Keratinocyte (primary cell): Measurements from ENCODE around the gene KRI1. TPM values are rescaled to one million over a fixed set of nuclear protein-coding genes. Genes with fewer than 3 reads are reported as not detected.

ENCODE experiments used
- DNase-seq: peaks from one replicate; pipeline ENCODE4 v3.0.0-alpha.2; 2011; ENCODE audit warnings: low read depth, missing footprints, low spot score
- FAIRE-seq: peaks from 2 replicates; lab custom pipeline; 2011; peaks lifted over from hg19 to GRCh38; lab: Jason Lieb, UNC
- H2AFZ ChIP-seq: 2 replicates; pipeline ENCODE4 v1.6.0; 2012; ENCODE audit warnings: low read length, control low read depth, inconsistent platforms; ENCODE audit not compliant: control insufficient read depth
- H3K27ac ChIP-seq: 2 replicates; pipeline ENCODE4 v1.5.1; 2011; ENCODE audit warnings: low read length; ENCODE audit not compliant: control insufficient read depth, insufficient read depth
- H3K27me3 ChIP-seq: 3 replicates; pipeline ENCODE4 v1.6.0; 2011; ENCODE audit warnings: low read length; ENCODE audit not compliant: control insufficient read depth, insufficient read depth; ENCODE audit errors: extremely low read depth
- H3K36me3 ChIP-seq, 2 experiments: 2 replicates in 1 of 2; 3 replicates in 1 of 2; pipeline ENCODE4 v1.5.1; 2011; ENCODE audit warnings: low read length in 2 of 2, mild to moderate bottlenecking in 1 of 2; ENCODE audit not compliant: control insufficient read depth in 2 of 2, insufficient read depth in 2 of 2; ENCODE audit errors: extremely low read depth in 1 of 2
- H3K4me1 ChIP-seq: 3 replicates; pipeline ENCODE4 v1.5.1; 2011; ENCODE audit warnings: low read length; ENCODE audit not compliant: control insufficient read depth, insufficient read depth; ENCODE audit errors: extremely low read depth
- H3K4me2 ChIP-seq: 3 replicates; pipeline ENCODE4 v1.6.0; 2011; ENCODE audit warnings: low read depth, low read length; ENCODE audit not compliant: control insufficient read depth, insufficient read depth; ENCODE audit errors: extremely low read depth
- H3K4me3 ChIP-seq, 3 experiments: fragments of 200-600 bp in 1 of 3; sonication (generic) in 1 of 3; 2 replicates in 2 of 3; 3 replicates in 1 of 3; pipeline ENCODE4 v1.5.1; 2011 to 2016; ENCODE audit warnings: low read length in 3 of 3, mild to moderate bottlenecking in 3 of 3, control low read depth in 2 of 3, inconsistent platforms in 1 of 3, low read depth in 1 of 3, mixed read lengths in 1 of 3, mixed run types in 1 of 3, moderate library complexity in 1 of 3; ENCODE audit not compliant: control insufficient read depth in 2 of 3, insufficient read depth in 2 of 3; ENCODE audit errors: extremely low read depth in 1 of 3
- H3K79me2 ChIP-seq: 2 replicates; pipeline ENCODE4 v1.6.0; 2012; ENCODE audit warnings: low read length; ENCODE audit not compliant: control insufficient read depth, insufficient read depth
- H3K9ac ChIP-seq: 3 replicates; pipeline ENCODE4 v1.6.0; 2011; ENCODE audit warnings: low read length; ENCODE audit not compliant: control insufficient read depth, insufficient read depth; ENCODE audit errors: extremely low read depth
- H3K9me1 ChIP-seq: 3 replicates; pipeline ENCODE4 v1.6.0; 2011; ENCODE audit warnings: low read length; ENCODE audit not compliant: control insufficient read depth, insufficient read depth; ENCODE audit errors: extremely low read depth
- H3K9me3 ChIP-seq: 2 replicates; pipeline ENCODE4 v1.5.1; 2012; ENCODE audit warnings: low read depth, low read length; ENCODE audit not compliant: control insufficient read depth
- H4K20me1 ChIP-seq: 3 replicates; pipeline ENCODE4 v1.6.0; 2011; ENCODE audit warnings: low read length; ENCODE audit not compliant: control insufficient read depth, insufficient read depth; ENCODE audit errors: extremely low read depth
- EZH2 ChIP-seq: IDR thresholded peaks from one replicate; pipeline ENCODE4 v1.6.1; 2012; ENCODE audit warnings: inconsistent platforms, mild to moderate bottlenecking, low read length, moderate library complexity
- dilution Hi-C: fragments of 300-500 bp; cut with MboI; formaldehyde crosslinking; loops from one replicate; pipeline ENCODE4 v1.7.0; 2020; ENCODE audit warnings: low sequenced_read_pairs; ENCODE audit not compliant: extremely low pct_ligation_motif_present
- polyA plus RNA-seq, 5 experiments: library from polyadenylated mRNA; depleted of rRNA in 3 of 5; stranded (reverse) in 3 of 5; stranded (forward) in 1 of 5; unstranded in 1 of 5; fragments of >200 nt; gene quantifications; 1 replicate in 1 of 5; 2 replicates in 3 of 5; 3 replicates in 1 of 5; pipeline versions ENCODE4 v1.2.1 to v1.2.3, GENCODE V29; 2011 to 2012; ENCODE audit warnings: missing spikeins in 2 of 5, low read depth in 1 of 5, low replicate concordance in 1 of 5
- TF ChIP-seq, protein P1 (sequence below), 3 experiments: IDR thresholded peaks in 1 of 3; conservative IDR thresholded peaks in 1 of 3; optimal IDR thresholded peaks in 1 of 3; 2 replicates in 2 of 3; 3 replicates in 1 of 3; pipeline versions ENCODE3 to v1.5.1; 2011; ENCODE audit warnings: low read length in 3 of 3, mild to moderate bottlenecking in 3 of 3, moderate library complexity in 2 of 3, control low read depth in 1 of 3, inconsistent platforms in 1 of 3; ENCODE audit not compliant: insufficient read depth in 2 of 3; ENCODE audit errors: extremely low read depth in 1 of 3

The KRI1 gene
- polyA plus RNA-seq, 1 donor (not counting 4 experiments of a cell fraction or from before 2014, with no cell fraction given) = 19.0 TPM

DNA sequence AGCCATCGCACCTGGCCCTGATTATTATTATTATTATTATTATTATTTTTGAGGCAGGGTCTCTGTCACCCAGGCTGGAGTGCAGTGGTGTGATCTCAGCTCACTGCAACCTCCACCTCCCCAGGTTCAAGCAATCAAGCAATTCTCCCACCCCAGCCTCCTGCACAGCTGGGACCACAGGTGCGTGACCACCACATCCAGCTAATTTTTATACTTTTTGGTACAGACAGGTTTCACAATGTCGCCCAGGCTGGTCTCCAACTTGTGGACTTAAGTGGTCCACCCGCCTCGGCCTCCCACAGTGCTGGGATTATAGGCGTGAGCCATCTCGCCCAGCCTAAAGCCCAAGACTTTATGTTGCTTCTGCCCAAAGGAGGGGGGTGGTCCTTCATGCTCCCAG, 27.3 kb upstream of the KRI1 start:
- no peak overlapping the region for H3K27ac ChIP-seq
- H3K9me3 ChIP-seq = no peaks in the 10 kb centered on the region
- H3K4me1 ChIP-seq = no peaks in the 10 kb centered on the region
- TF ChIP-seq, protein P1, sequence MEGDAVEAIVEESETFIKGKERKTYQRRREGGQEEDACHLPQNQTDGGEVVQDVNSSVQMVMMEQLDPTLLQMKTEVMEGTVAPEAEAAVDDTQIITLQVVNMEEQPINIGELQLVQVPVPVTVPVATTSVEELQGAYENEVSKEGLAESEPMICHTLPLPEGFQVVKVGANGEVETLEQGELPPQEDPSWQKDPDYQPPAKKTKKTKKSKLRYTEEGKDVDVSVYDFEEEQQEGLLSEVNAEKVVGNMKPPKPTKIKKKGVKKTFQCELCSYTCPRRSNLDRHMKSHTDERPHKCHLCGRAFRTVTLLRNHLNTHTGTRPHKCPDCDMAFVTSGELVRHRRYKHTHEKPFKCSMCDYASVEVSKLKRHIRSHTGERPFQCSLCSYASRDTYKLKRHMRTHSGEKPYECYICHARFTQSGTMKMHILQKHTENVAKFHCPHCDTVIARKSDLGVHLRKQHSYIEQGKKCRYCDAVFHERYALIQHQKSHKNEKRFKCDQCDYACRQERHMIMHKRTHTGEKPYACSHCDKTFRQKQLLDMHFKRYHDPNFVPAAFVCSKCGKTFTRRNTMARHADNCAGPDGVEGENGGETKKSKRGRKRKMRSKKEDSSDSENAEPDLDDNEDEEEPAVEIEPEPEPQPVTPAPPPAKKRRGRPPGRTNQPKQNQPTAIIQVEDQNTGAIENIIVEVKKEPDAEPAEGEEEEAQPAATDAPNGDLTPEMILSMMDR (optimal IDR thresholded peaks at IDR 0.05 in 1 of 3, IDR thresholded peaks at IDR 0.05 in 1 of 3, conservative IDR thresholded peaks at IDR 0.05 in 1 of 3; ENCODE audit: extremely low read depth in 1 of 3, insufficient read depth in 2 of 3, low read length in 3 of 3) = no peak
- no peak for TF ChIP-seq EZH2
- H3K36me3 ChIP-seq = no peaks in the 10 kb centered on the region
- FAIRE-seq = no peak
- no peak overlapping the region for H2AFZ ChIP-seq
- no peak for DNase-seq
- dilution Hi-C loops = no loop called here
- H3K4me2 ChIP-seq = no peak overlapping the region
- H3K79me2 ChIP-seq = no peaks in the 10 kb centered on the region
- H3K4me3 ChIP-seq = no peak overlapping the region
- H4K20me1 ChIP-seq = no peaks in the 10 kb centered on the region
- H3K9ac ChIP-seq = no peak overlapping the region
- no peaks in the 10 kb centered on the region for H3K27me3 ChIP-seq
- H3K9me1 ChIP-seq = no peaks in the 10 kb centered on the region

DNA sequence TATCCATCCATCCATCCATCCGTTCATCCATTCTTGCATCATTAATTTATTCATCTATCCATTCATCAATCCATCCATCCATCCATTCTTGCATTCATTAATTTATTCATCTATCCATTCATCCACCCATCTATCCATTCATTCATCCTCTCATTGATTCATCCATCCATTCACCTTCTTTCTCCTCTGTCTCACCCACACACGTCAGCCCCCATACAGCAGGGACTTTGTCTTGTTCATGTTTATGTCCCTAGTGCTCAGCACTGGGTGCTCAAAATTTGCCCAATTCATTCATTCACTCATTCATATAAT, 22.0 kb upstream of the KRI1 start:
- no peak overlapping the region for H3K9ac ChIP-seq
- H3K4me1 ChIP-seq = peaks cover 6% of the 10 kb centered on the region
- H3K4me2 ChIP-seq = peak overlapping the region; percentile 96
- peaks cover 4 to 5% of the 10 kb centered on the region in 2 experiments for H3K36me3 ChIP-seq
- TF ChIP-seq EZH2 = no peak
- TF ChIP-seq, protein P1 (optimal IDR thresholded peaks at IDR 0.05 in 1 of 3, IDR thresholded peaks at IDR 0.05 in 1 of 3, conservative IDR thresholded peaks at IDR 0.05 in 1 of 3; ENCODE audit: extremely low read depth in 1 of 3, insufficient read depth in 2 of 3, low read length in 3 of 3) = no peak
- no peak overlapping the region for H3K4me3 ChIP-seq
- dilution Hi-C loops = no loop called here
- DNase-seq = no peak
- H2AFZ ChIP-seq = no peak overlapping the region
- peaks cover 21% of the 10 kb centered on the region for H3K79me2 ChIP-seq
- no peak for FAIRE-seq
- H3K27me3 ChIP-seq = no peaks in the 10 kb centered on the region
- no peaks in the 10 kb centered on the region for H3K9me3 ChIP-seq
- no peaks in the 10 kb centered on the region for H3K9me1 ChIP-seq
- no peak overlapping the region for H3K27ac ChIP-seq
- H4K20me1 ChIP-seq = no peaks in the 10 kb centered on the region
